H1 (cell line): ENCODE data around the gene PANK3. TPM values are rescaled to one million over a fixed set of nuclear protein-coding genes. Genes with fewer than 3 reads are reported as not detected.

ENCODE experiments used
- BRCA1 ChIP-seq: IDR thresholded peaks from 2 replicates; pipeline ENCODE4 v1.6.1; 2012; ENCODE audit warnings: low read depth, low read length, improper control_type of control experiment
- RFX5 ChIP-seq: IDR thresholded peaks from 2 replicates; pipeline ENCODE4 v1.6.1; 2011; ENCODE audit warnings: low read depth, low read length, improper control_type of control experiment, borderline replicate concordance
- RNF2 ChIP-seq: fragments of 200-900, 300-1000 bp; sonication (generic); IDR thresholded peaks from 2 replicates; pipeline ENCODE4 v1.7.1; 2016; ENCODE audit warnings: borderline replicate concordance, low read depth, mild to moderate bottlenecking, antibody characterized with exemption, low read length; ENCODE audit not compliant: poor library complexity, severe bottlenecking; ENCODE audit errors: missing control alignments
- polyA plus RNA-seq, 7 experiments: library from polyadenylated mRNA; depleted of rRNA in 3 of 7; stranded (reverse) in 5 of 7; unstranded in 2 of 7; fragments of >200 nt in 5 of 7; fragments of 200-250 nt in 2 of 7; gene quantifications; 1 replicate in 5 of 7; 2 replicates in 1 of 7; 4 replicates in 1 of 7; pipeline versions ENCODE4 v1.2.1 to v1.2.3, GENCODE V29; 2011 to 2013; ENCODE audit warnings: missing spikeins in 2 of 7, mixed read lengths in 2 of 7
- total RNA-seq: library from RNA; stranded (reverse); fragmentation: NEBNext Ultra II Directional; extraction: Animal tissue kit (Norgen Biotek cat#: 25700); gene quantifications from 2 replicates; pipeline ENCODE4 v1.2.1, GENCODE V29; 2021
- TF ChIP-seq, protein P1 (sequence below), 3 experiments: IDR thresholded peaks; 1 replicate in 2 of 3; 2 replicates in 1 of 3; pipeline versions ENCODE4 v1.5.1 to v1.6.1; 2011; ENCODE audit warnings: low read length in 3 of 3, mild to moderate bottlenecking in 3 of 3, inconsistent platforms in 2 of 3, low read depth in 1 of 3, moderate library complexity in 1 of 3; ENCODE audit not compliant: insufficient read depth in 1 of 3; ENCODE audit errors: control extremely low read depth in 1 of 3

Gene PANK3
- total and polyA plus RNA-seq, 2 of the 8 experiments (the other 6 are each of a cell fraction or from before 2014, with no cell fraction given), result 8.6 to 101 TPM

DNA sequence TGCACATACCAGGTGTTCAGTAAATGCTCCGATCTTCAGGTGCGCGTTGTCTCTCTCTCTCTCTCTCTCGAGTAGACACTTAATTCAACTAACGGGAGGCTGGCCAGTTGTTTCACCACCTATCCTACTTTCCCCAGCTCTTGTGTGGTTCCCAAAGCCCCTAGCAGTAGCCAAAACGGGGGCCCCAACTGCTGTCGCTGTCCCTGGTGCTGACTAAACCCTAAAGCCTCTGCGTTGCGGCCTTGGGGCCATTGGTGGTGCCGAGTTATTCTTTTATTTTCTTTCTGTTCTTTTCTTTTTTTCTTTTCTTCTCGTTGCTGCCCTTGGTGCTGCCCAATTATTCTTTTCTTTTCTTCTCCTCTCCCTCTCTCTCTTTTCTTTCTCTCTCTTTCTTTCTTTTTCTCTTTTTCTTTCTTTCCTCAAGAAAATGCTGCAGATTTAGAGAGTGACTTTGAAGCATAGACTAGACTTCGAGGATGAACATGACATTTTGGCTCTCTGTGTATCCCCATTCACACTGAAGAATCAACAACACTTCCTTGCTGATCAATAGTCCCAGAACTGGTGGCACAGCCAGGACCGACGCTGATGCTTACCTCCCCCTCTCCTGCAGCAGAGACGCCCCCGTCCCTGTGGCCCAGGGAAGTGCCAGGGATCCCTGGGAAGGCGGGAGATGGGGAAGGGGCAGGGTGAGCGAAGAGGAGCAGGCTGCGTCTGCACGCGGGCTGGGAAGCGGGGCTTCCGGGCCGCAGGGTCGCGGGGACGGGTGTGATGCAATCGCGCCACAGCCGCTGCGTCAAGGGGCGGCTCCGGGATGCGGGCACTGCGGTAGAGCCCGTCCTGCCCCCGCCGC, 50.4 kb downstream of the PANK3 start, which contains the start of gene FBLL1 (continued):
- TF ChIP-seq, protein P1, sequence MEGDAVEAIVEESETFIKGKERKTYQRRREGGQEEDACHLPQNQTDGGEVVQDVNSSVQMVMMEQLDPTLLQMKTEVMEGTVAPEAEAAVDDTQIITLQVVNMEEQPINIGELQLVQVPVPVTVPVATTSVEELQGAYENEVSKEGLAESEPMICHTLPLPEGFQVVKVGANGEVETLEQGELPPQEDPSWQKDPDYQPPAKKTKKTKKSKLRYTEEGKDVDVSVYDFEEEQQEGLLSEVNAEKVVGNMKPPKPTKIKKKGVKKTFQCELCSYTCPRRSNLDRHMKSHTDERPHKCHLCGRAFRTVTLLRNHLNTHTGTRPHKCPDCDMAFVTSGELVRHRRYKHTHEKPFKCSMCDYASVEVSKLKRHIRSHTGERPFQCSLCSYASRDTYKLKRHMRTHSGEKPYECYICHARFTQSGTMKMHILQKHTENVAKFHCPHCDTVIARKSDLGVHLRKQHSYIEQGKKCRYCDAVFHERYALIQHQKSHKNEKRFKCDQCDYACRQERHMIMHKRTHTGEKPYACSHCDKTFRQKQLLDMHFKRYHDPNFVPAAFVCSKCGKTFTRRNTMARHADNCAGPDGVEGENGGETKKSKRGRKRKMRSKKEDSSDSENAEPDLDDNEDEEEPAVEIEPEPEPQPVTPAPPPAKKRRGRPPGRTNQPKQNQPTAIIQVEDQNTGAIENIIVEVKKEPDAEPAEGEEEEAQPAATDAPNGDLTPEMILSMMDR (IDR thresholded peaks at IDR 0.05; ENCODE audit: control extremely low read depth in 1 of 3, insufficient read depth in 1 of 3, low read depth in 1 of 3, low read length in 3 of 3), result no peak
- TF ChIP-seq RNF2 (no peak), RFX5 (no peak), BRCA1 (no peak)
- TF ChIP-seq, all 59 proteins: peak for 14
